ENCODE results near the gene GPRC5C. TPM values are rescaled to one million over a fixed set of nuclear protein-coding genes. Genes with fewer than 3 reads are reported as not detected.
A peak's percentile ranks its signal among the peaks of the same experiment; 100 is the strongest.

Gene GPRC5C
- total and polyA plus RNA-seq, 2 of the 8 experiments (the other 6 are each of a cell fraction or from before 2014, with no cell fraction given), result 18.3 to 55.8 TPM

DNA sequence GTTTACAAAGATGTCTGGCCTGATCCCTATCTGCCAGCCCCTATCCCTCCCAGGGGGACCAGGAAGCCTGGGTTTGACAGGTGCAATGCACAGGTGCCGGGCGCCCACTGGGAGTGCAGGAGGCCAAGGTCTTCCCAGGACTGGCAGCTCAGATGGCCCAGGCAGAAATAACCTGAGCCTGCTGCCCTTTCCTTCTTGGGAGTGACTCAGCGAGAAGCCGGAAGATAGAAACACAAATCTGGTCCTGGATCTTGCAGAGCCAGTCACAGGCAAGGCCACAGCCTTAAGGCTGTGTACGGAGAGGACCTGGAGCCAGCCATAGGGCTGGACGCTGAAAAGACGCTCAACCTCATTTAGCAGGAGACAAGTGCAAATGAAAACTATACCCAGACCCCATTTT, 36.9 kb upstream of the GPRC5C start:
- no peak overlapping the region for H3K4me3 ChIP-seq (ENCODE audit: extremely low read depth in 1 of 4, insufficient read depth in 2 of 4, low read depth in 3 of 4, low read length in 4 of 4)
- no peak overlapping the region for H3K27ac ChIP-seq (ENCODE audit: low read depth, low read length)
- H3K4me2 ChIP-seq (ENCODE audit: insufficient read depth in 1 of 2, low read depth in 2 of 2, low read length in 2 of 2), result no peak overlapping the region
- H3K36me3 ChIP-seq (ENCODE audit: control insufficient read depth in 2 of 4, insufficient read depth in 4 of 4, low read length in 3 of 4), result no peaks in the 10 kb centered on the region
- no peak overlapping the region for H3K23ac ChIP-seq (ENCODE audit: insufficient read length)
- no peak overlapping the region for H2BK120ac ChIP-seq (replicated peaks; ENCODE audit: low read depth, low read length)
- H2BK20ac ChIP-seq (ENCODE audit: low read length), result no peak overlapping the region
- 0 out of 2 replicates have a peak overlapping the region, but pooled peaks have one; percentile 32 for H3K18ac ChIP-seq (ENCODE audit: extremely low read depth, low read length)
- 94% methylated on average over 7 of the region's 7 CpGs; no CpG with 5 or more reads in 1 of the 2 experiments for WGBS, 2 experiments (ENCODE audit: extremely low coverage in 1 of 2, insufficient coverage in 1 of 2, insufficient read length in 1 of 2, insufficient replicate concordance in 2 of 2, low coverage in 1 of 2, low lambda C conversion rate in 2 of 2, missing lambda C conversion rate in 1 of 2)
- CTCF ChIA-PET (ENCODE audit: partially characterized antibody), result interaction anchor here (1.0 to 7.2 kb wide), 8 partner anchors 8 to 195 kb away, joined by 3 to 57 read pairs (median 4); partner anchors contain the start of gene BTBD17
- H3K9me3 ChIP-seq (ENCODE audit: insufficient read depth in 2 of 2, low read depth in 1 of 2, low read length in 1 of 2), result no peaks in the 10 kb centered on the region
- H2AFZ ChIP-seq (ENCODE audit: low read length), result no peak overlapping the region
- H3K4ac ChIP-seq (replicated peaks; ENCODE audit: insufficient read length, low read depth, low read length), result no peak overlapping the region
- H3K14ac ChIP-seq (ENCODE audit: insufficient read length), result no peak overlapping the region
- no peaks in the 10 kb centered on the region for H3K23me2 ChIP-seq (ENCODE audit: low read depth, low read length)
- 0 out of 2 replicates have a peak overlapping the region, but pooled peaks have one; percentile 68 for H2BK12ac ChIP-seq (ENCODE audit: low read depth, low read length)
- DNase-seq (ENCODE audit: low read depth in 1 of 2, low spot score in 2 of 2) (no peak), FAIRE-seq (no peak)
- H3K79me1 ChIP-seq (ENCODE audit: low read depth, low read length), result no peaks in the 10 kb centered on the region
- H3K9ac ChIP-seq (replicated peaks in 1 of 4; ENCODE audit: extremely low read depth in 1 of 4, low read depth in 3 of 4, low read length in 3 of 4), result no peak overlapping the region
- H4K91ac ChIP-seq (replicated peaks; ENCODE audit: insufficient read length, low read length), result no peak overlapping the region
- H2AK5ac ChIP-seq (ENCODE audit: low read depth, low read length), result no peak overlapping the region
- no peaks in the 10 kb centered on the region; a peak in 1 of 7 replicates for H3K4me1 ChIP-seq (replicated peaks in 1 of 4; ENCODE audit: control insufficient read depth in 3 of 4, insufficient read depth in 4 of 4, low read length in 3 of 4)
- H4K20me1 ChIP-seq (replicated peaks in 1 of 2; ENCODE audit: control insufficient read depth in 1 of 2, insufficient read depth in 2 of 2, low read length in 2 of 2), result no peaks in the 10 kb centered on the region
- H3K27me3 ChIP-seq (replicated peaks in 1 of 4; ENCODE audit: control insufficient read depth in 3 of 4, extremely low read depth in 1 of 4, insufficient read depth in 3 of 4, low read length in 3 of 4), result no peaks in the 10 kb centered on the region
- no peak overlapping the region for H4K5ac ChIP-seq (ENCODE audit: insufficient read length, low read depth, low read length)
- 0 out of 2 replicates have a peak overlapping the region, but pooled peaks have one; percentile 44 for H2BK5ac ChIP-seq (ENCODE audit: low read depth, low read length)
- no peak overlapping the region for H2BK15ac ChIP-seq (ENCODE audit: low read length)
- TF ChIP-seq SAP30 (IDR thresholded peaks at IDR 0.05; ENCODE audit: insufficient read depth, insufficient replicate concordance, low read length) (no peak), JUND (IDR thresholded peaks at IDR 0.05; ENCODE audit: low read length) (no peak)
- TF ChIP-seq, protein P1, sequence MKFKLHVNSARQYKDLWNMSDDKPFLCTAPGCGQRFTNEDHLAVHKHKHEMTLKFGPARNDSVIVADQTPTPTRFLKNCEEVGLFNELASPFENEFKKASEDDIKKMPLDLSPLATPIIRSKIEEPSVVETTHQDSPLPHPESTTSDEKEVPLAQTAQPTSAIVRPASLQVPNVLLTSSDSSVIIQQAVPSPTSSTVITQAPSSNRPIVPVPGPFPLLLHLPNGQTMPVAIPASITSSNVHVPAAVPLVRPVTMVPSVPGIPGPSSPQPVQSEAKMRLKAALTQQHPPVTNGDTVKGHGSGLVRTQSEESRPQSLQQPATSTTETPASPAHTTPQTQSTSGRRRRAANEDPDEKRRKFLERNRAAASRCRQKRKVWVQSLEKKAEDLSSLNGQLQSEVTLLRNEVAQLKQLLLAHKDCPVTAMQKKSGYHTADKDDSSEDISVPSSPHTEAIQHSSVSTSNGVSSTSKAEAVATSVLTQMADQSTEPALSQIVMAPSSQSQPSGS (IDR thresholded peaks at IDR 0.05; ENCODE audit: low read length), result no peak
- POLR2A ChIA-PET (ENCODE audit: partially characterized antibody), result interaction anchor here (1.0 to 1.3 kb wide), 2 partner anchors 9 to 81 kb away, joined by 3 read pairs; no protein-coding TSS in a partner anchor
- no peaks in the 10 kb centered on the region for H3K79me2 ChIP-seq (ENCODE audit: control insufficient read depth in 1 of 2, insufficient read depth in 2 of 2, low read length in 2 of 2)
- H3K56ac ChIP-seq (replicated peaks; ENCODE audit: insufficient read length, low read depth, low read length), result no peak overlapping the region
- no peak overlapping the region for H4K8ac ChIP-seq (ENCODE audit: extremely low read depth, insufficient read depth, low read length)
